ENCODE data around the gene ZDHHC18.
"Not testable (repeated sequence)": the region's sequence is repeated elsewhere in the genome, so short reads cannot be mapped to it uniquely, and the experiment has no call there.

The ZDHHC18 gene

DNA sequence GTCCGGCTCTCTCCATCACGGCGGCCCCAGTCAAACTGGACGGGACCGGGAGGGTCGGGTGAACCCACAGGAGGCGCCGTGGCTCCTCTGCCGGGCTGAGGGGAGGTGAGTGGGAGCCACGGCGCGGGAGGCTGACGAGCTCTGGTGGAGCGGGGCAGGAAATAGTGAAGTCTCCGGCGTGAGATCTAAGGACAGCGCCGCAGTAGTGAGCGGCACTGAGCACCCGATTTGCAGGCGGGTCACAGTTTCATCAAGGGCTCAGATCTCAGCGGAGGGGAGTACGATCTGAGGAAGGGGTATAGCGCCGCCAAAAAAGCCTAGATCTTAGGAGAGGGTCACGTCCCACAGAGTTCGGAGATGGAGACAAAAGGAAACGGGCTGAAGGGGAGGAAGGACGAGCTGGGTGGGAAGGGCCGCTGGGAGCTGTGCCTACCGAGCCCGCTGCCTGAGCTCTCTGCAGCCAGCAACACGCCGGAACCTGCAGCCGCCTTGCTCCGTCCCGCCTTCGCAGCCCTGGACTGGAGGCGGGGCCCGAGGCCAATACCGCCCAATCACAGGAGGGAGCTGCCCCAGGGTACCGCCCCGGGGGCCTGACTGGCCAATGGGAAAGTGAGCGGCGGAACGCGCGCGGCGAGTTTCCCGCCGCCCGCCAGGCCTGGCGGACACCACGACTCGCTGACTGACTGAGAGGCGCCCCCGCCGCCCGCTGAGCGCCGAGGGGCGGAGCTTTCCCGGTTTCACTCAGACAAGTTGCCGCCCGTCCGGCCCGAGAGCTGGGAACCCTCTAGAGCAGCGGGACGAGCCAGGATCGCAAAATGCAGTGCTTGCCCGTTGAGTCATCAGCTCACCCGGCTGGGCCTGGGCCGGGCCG is 38.4 kb downstream of the ZDHHC18 start:
- DNase-seq (ENCODE audit: insufficient read length, low spot score) (peak; percentile 66), FAIRE-seq (peak; percentile 48)
- TF ChIP-seq POLR2A (IDR thresholded peaks at IDR 0.05; ENCODE audit: low read depth, low read length) = peak; percentile 98

DNA sequence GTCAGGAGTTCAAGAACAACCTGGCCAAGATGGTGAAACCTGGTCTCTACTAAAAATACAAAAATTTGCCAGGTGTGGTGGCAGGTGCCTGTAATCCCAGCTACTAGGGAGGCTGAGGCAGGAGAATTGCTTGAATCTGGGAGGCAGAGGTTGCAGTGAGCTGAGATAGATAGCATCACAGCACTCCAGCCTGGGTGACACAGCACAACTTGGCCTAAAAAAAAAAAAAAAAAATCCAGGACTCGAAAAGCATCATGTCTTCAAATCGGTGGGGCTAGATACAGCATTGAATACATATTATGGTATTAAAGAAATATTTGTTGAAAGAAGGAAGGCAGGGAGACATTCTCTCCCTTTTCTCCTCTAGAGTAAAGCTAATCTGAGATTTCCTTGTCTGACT is 46.6 kb downstream of the ZDHHC18 start:
- not testable (repeated sequence) for FAIRE-seq

DNA sequence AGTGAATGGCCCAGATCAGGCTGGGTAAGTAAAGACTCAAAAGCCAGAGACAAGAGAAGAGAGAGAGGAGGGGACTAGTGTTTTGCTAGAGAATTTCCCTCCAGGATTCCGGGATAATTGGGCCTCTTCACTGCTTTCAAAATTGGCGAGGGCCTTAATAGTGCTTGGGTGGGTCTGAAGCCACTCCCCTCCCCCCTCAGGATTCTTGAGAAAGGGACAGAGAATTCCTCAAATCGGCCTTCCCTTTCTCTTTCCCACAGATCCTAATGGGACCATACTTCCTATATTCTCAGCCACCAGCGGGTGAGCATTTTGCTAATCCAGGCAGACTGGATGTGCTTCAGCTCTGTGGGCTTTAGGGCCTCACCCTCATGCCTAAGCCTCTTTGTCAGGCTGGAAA is 48.4 kb downstream of the ZDHHC18 start:
- DNase-seq (ENCODE audit: insufficient read length, low spot score) (no peak), FAIRE-seq (no peak)
- no peak for TF ChIP-seq POLR2A (IDR thresholded peaks at IDR 0.05; ENCODE audit: low read depth, low read length)

More for the DNA sequence above, 46.6 kb downstream of the ZDHHC18 start:
- DNase-seq (ENCODE audit: insufficient read length, low spot score) = not testable (repeated sequence)

DNA sequence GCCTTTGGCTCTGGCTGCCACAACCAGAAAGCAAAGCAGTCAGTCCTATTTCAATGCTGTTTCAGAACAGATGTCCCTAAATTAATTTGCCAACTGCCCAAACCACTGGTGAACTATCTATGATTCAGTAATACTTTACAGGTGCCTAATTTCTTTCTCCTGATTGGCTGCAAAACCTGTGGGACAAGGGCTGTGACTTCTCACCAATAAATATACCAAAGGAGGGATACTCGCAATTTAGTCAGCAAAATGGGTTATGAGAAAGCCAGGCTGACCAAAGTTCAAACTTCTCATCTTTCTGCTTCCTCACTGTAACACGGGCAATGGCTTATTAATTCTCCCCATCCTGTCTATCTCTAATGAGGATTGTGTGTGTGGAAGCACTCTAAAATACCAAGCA is 50.8 kb downstream of the ZDHHC18 start:
- FAIRE-seq (no peak), DNase-seq (ENCODE audit: insufficient read length, low spot score) (no peak)
- no peak for TF ChIP-seq POLR2A (IDR thresholded peaks at IDR 0.05; ENCODE audit: low read depth, low read length)

DNA sequence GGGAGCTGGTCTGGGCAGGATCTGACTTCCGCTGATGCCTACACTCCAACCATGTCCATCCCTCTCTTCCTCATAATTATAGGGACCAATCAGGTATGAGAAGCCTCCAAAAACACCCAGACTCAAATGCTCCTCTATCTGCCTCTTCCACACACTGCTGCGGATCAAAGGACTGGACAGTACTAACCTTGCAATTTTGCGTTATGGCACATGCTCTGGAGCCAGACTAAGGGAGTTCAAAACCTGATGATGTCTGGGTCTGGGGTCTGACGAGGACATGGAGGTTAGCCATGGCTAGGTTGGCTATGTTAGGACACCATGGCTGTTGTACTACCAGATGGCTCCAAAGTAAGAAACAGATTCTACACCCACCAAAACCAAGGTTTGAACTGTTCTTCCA is 53.3 kb downstream of the ZDHHC18 start:
- TF ChIP-seq POLR2A (IDR thresholded peaks at IDR 0.05; ENCODE audit: low read depth, low read length) = no peak
- FAIRE-seq (no peak), DNase-seq (ENCODE audit: insufficient read length, low spot score) (no peak)

DNA sequence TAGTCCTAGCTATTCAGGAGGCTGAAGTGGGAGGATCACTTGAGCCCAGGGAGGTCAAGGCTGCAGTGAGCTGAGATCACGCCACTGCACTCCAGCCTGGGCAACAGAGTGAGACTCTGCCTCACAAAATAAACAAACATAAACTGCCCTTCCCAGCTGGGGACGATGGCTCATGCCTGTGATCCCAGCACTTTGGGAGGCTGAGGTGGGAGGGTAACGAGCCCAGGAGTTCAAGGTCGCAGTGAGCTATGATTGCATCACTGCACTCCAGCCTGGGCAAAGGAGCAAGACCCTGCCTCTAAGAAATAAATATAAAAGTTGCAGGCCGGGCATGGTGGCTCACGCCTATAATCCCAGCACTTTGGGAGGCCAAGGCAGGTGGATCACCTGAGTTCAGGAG is 55.1 kb downstream of the ZDHHC18 start:
- DNase-seq (ENCODE audit: insufficient read length, low spot score); FAIRE-seq: not testable (repeated sequence)

DNA sequence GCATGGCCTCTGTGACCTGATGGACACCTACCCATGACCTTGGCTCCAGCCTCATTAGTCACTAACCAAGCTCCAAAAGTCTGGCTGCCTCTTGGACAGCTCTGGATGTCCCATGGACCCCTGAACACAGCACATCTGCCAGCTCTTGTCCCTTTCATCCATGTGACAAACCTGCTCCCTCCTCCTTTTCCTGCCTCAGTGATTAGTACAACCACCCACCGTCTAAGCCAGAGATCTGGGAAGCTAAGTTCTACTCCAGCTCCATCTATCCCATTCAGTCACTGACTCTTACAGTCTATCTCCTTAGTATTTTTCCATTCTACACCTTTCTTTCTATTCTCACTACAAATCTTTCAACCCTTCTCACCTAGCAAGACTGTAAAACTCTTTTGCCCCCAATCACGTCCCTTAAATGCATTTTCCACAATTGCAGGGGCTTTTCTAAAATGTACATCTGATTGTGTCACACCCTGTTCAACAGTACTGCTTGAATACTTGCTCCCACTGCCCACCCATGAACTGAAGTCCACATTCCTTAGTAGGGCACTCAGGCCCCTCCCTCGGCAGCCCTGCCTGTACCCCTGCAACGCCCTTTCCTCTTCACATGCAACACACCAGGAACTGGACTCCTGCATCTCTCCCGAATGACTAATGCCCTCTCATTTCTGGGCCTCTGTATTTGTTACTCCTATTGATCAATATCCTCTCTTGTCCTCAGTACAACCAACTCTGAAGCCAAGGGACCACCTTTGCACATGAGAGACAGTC is 56.4 kb downstream of the ZDHHC18 start:
- DNase-seq (ENCODE audit: insufficient read length, low spot score) = no peak
- TF ChIP-seq POLR2A (IDR thresholded peaks at IDR 0.05; ENCODE audit: low read depth, low read length) = no peak
- no peak for FAIRE-seq

DNA sequence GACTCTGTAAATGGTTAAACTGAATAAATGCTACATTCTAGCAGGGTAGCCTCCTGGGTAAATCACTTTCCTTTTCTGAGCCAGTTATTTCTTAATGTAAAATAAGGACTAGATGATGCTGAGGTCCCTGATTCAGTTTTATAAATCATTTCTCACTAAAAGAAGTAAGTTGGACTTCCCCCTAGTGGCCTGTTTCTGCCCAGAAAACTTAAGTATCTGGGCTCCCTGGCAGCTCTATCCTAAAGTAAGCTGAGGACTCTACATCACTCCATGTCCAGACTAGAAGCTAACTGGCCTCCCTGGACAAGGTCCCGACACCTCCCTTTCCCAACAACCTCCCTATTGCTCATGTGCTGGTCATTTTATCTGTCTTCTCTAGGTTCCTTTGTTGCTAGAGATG is 60.6 kb downstream of the ZDHHC18 start:
- no peak for TF ChIP-seq POLR2A (IDR thresholded peaks at IDR 0.05; ENCODE audit: low read depth, low read length)
- FAIRE-seq (no peak), DNase-seq (ENCODE audit: insufficient read length, low spot score) (no peak)

DNA sequence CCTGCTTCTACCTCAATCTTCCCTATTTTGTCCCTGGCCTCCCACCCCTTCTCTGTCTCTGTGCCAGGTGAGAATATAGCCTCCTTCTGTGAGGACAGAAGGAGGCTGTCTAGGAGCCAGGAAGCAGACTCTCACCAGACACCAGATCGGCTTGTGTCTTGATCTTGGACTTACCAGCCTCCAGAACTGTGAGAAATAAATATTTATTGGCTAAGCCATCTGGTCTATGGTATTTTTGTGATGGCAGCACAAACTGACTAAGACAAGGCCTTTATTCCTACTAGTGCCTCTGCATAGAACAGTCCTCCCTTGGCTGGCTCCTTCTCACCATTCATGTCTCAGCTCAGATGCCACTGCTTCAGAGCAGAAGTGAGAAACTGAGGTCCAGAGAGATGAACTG is 61.7 kb downstream of the ZDHHC18 start:
- DNase-seq (ENCODE audit: insufficient read length, low spot score) (no peak), FAIRE-seq (no peak)
- TF ChIP-seq POLR2A (IDR thresholded peaks at IDR 0.05; ENCODE audit: low read depth, low read length) = no peak

DNA sequence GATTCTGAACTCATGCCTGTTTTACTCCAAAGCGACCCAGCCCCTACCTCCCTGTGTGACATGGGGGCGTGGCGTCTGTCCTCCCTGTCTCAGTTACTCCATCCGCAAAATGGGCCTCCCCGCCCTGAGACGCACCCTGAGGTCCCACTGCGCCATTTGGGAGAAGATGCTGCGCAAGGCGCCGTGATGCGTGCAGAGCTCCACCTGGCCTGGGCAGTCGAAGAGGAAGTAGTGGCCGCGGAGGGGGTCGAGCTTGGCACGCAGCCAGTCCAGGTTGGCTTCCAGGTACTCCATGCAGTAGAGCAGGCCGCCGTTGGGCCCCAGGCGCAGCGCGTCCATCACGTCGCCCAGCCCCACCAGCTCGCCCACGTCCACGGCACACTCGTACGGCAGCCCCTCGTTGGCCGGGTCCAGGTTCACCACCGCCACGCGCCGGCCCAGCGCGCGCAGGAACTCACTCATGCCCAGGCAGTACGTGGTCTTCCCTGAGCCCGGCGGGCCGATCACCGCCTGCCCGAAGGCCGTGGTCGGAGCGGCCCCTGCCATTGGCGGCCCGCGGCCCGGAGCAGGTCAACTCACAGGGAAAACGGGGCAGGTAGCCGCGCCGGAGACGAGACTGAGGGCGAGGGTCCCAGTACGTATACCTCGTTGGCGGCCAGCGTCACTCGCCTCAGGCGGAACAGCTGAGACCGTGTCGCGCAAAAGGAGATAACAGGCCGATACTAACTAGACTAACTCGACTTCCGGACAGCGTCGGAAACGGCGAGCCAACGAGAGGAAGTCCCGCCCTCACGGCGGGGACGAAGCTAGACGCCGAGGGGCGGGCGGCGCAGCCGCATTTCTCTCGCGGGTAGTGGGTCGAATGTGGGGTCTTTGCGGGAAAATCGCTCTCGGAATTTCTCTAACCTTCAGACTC is 63.3 kb downstream of the ZDHHC18 start, which contains the start of gene GPN2:
Gene GPN2, minus strand, starts transcription at position 733 of the 916 bp plus-strand sequence. Its CDS starts 187 bp downstream, at position 546.
- peak; percentile 53 for DNase-seq (ENCODE audit: insufficient read length, low spot score)
- FAIRE-seq = no peak
- peak; percentile 69 for TF ChIP-seq POLR2A (IDR thresholded peaks at IDR 0.05; ENCODE audit: low read depth, low read length)

DNA sequence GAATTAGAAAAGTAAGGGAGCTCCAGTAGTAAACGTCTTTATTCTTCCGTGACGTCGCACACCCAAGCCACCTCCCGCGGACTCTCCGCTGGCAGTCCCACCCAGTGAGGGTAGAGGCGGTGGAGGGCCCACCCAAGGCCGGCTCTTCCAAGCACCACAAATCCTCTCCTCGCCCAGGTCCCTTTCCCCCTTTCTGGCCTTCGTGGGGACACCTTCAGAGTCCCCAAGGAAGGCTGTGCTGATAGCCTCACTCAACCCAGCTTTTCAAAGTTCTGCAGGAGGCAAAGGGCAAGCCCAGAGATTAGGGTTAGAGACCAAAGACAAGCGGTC is 63.9 kb downstream of the ZDHHC18 start:
- FAIRE-seq (no peak), DNase-seq (ENCODE audit: insufficient read length, low spot score) (no peak)
- TF ChIP-seq POLR2A (IDR thresholded peaks at IDR 0.05; ENCODE audit: low read depth, low read length) = no peak

DNA sequence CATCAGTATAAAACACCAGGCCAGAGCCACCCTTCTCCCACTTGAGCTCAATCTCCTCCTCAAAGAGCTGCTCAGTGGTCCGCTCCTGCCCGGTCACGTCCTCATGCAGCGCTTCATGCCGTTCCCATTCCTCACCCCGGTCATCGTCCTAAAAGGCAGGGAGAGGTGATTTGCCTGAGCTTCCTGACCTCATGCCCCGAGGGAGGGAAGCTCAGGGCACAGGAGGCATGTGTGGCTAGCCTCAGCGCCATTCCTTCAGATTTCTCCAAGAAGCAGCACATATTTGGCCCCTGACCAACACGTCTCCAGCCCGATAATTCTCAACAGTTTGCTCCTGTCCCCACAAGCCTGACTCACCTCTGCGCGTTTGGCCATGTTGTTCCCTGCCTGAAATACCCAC is 67.8 kb downstream of the ZDHHC18 start:
- no peak for DNase-seq (ENCODE audit: insufficient read length, low spot score)
- no peak for TF ChIP-seq POLR2A (IDR thresholded peaks at IDR 0.05; ENCODE audit: low read depth, low read length)
- FAIRE-seq = no peak

DNA sequence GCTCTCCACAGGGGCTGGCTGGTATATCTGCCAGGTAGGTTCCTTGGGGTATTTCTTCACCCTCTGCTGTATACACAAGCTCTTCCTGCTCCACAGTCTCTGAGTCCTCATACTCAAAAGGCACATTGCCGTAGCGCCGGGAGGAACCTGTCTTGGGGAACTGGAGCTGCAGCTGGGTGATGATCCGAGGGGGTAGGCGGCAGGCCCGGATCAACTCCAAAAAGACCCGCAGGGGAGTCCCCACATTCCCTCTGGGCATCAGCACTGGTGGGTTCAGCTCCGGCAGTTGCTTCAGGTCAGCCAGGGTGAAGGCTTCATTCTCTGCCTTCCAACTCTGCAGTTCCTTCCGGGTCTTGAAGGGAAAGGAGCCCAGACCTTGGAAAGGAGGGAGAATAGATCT is 70.9 kb downstream of the ZDHHC18 start:
- DNase-seq (ENCODE audit: insufficient read length, low spot score) (no peak), FAIRE-seq (no peak)
- no peak for TF ChIP-seq POLR2A (IDR thresholded peaks at IDR 0.05; ENCODE audit: low read depth, low read length)
